HG03469 (cell line): ENCODE measurements around the gene SLC26A5.
"Not testable (repeated sequence)": the region's sequence is repeated elsewhere in the genome, so short reads cannot be mapped to it uniquely, and the experiment has no call there.

Experiments
- ATAC-seq: cut with Tn5 transposase; IDR thresholded peaks from one replicate; pipeline ENCODE4 v1.9.1; 2021; ENCODE audit warnings: mild to moderate bottlenecking, moderate library complexity, moderate number of reproducible peaks; ENCODE audit not compliant: unreplicated experiment

Gene SLC26A5, protein sequence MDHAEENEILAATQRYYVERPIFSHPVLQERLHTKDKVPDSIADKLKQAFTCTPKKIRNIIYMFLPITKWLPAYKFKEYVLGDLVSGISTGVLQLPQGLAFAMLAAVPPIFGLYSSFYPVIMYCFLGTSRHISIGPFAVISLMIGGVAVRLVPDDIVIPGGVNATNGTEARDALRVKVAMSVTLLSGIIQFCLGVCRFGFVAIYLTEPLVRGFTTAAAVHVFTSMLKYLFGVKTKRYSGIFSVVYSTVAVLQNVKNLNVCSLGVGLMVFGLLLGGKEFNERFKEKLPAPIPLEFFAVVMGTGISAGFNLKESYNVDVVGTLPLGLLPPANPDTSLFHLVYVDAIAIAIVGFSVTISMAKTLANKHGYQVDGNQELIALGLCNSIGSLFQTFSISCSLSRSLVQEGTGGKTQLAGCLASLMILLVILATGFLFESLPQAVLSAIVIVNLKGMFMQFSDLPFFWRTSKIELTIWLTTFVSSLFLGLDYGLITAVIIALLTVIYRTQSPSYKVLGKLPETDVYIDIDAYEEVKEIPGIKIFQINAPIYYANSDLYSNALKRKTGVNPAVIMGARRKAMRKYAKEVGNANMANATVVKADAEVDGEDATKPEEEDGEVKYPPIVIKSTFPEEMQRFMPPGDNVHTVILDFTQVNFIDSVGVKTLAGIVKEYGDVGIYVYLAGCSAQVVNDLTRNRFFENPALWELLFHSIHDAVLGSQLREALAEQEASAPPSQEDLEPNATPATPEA

DNA sequence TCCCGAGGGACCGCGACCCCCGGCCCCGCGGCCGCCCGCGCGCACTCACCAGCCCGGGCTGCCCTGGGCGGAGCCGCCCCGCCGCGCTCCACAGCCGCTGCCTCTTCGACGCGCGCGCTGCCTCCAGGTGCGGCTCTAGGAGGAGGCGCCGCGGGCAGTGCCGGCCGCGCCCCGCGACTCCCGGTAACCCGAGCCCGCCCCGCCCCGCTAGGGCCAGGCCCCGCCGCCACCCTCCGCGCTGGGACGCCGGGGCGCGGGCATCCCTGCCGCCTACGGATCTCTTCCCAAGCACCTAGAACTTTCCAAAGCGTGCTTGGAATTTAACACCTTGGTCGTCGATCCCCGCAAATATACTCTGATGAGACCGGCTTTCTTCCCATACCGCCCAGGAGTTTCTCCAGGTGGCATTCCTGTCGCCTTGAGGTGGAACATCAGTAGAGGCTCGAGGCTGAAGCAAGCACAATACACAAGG is at the start of gene SLC26A5:
SLC26A5 (minus strand) TSS at position 159 of the 472 bp plus-strand sequence. CDS start 24,693 bp downstream, outside the sequence.
- no peak for ATAC-seq

DNA sequence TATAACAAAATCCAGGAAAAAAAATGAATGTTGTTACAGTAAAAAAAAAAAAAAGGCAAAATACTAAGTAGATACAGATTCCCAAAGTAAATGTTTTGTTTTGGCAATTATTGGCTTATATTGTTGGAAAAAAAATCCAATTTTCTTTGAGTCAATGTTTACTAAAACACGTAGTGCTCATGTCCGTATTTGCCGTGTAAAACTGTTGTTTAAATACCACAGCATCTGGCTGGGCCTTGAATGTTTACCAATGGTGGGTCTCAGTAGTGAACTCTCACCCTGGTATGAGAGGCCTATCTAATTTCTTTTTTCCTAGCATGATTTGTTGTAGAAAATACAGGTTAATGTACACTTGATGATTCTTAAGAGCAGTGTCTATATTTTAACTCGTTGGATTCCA is 41.4 kb upstream of the SLC26A5 start:
- ATAC-seq, result no peak

DNA sequence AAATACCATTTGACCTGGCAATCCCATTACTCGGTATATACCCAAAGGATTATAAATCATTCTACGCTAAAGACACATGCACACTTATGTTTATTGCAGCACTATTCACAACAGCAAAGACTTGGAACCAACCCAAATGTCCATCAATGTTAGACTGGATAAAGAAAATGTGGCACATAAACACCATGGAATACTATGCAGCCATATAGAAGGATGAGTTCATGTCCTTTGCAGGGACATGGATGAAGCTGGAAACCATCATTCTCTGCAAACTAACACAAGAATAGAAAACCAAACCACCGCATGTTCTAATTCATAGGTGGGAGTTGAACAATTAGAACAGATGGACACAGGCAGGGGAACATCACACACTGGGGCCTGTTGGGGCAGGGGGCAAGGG is 40.9 kb upstream of the SLC26A5 start:
- not testable (repeated sequence) for ATAC-seq

GRCh38 chr7:103480771-103481170 is 34.8 kb upstream of the SLC26A5 start:
- no peak for ATAC-seq

GRCh38 chr7:103474956-103475355 is 28.9 kb upstream of the SLC26A5 start:
- no peak for ATAC-seq

GRCh38 chr7:103469095-103469948 is 23.3 kb upstream of the SLC26A5 start:
- no peak for ATAC-seq

DNA sequence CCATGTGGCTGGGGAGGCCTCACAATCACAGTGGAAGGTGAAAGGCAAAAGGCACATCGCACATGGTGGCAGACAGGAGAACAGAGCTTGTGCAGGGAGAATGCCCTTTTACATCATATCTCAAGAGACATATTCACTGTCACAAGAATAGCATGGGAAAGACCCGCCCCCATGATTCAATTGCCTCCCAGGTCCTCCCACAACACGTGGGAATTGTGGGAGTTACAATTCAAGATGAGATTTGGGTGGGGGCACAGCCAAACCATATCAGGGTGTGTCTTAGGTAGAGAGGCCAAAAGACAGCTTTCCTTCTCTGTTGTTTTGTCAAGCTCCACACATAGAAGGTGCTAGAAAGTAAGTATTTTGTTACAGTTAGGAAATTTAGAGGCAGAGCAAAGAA is 20.8 kb upstream of the SLC26A5 start:
- no peak for ATAC-seq

GRCh38 chr7:103462358-103462757 is 16.4 kb upstream of the SLC26A5 start:
- ATAC-seq, result no peak

- no peak for ATAC-seq
Observed at GRCh38 chr7:103447073-103447960, 1.3 kb upstream of the SLC26A5 start.

DNA sequence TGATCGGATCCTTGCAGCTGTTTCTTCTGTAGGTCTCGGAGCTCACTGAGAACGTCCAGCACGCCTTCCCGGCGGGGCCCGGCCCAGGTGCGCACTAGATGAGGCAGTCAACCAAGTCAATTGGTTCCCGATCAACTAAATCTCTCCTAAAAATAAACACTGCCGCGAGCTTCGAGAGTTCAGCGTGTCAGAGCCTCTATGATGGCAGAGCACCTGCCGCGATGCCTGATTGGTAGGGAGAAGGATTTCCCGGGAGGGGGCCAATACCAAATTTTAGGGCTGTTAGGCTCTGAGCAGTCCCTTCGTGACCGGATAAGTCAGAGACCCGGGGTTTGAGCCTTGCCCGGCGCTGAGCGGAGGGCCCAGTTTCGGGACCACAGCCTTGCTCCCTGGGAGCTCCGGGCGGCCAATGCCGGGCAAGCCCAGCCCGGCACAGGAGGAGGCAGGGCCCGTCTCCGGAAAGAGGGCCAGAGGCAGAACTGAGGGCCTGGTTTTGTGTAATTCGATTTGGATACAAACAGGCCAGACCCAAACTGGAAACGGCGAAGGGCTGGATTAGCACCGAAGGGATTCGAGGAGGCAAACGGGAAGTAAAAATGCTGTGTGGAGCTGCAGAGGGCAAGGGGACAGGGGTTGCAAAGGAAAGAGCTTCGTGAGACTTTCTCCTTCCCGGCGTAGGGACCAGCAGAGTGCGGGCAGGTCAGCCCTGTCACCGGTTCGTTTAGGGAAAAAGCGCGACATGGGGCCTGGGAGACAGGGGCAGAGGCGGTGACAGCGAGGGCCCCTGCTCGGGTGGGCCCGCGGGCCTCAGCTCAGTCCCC is 569 bp downstream of the SLC26A5 start:
- no peak for ATAC-seq

- ATAC-seq, result no peak
Observed at GRCh38 chr7:103439661-103440060, 6.3 kb downstream of the SLC26A5 start.

- no peak for ATAC-seq
Observed at GRCh38 chr7:103437623-103438022, 8.4 kb downstream of the SLC26A5 start.

- ATAC-seq, result no peak
Observed at GRCh38 chr7:103432712-103433111, 13.3 kb downstream of the SLC26A5 start.

GRCh38 chr7:103425177-103425576 is 20.8 kb downstream of the SLC26A5 start:
- no peak for ATAC-seq

DNA sequence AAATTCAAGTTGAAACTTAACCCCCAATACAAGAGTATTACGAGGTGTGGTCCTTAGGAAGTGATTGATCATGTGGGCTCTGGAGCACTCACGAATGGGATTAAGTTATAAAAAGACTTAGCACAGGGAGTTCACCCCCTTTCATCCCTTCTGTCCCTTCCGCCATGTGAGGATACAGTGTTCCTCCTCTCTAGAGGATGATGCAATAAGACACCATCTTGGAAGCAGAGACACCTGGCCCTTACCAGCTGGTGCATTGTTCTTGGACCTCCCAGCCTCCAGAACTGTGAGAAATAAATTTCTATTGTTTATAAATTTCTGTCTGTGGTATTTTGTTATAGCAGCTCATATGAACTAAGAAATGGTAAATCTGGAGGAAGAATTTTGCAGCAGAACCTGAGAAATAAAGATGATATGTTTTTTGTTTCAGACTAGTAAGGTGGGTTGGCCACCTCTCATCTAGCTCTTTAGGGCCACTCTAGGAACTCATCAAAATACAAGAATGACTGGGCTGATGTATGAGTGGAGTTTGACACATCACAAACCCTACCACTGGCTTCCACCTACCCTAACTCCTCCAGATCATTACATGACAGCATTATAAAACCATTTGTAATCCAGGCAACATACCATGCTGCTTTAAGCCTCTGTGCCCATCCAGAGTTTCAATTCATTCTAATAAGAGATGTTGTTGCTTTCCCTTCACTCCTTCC is 22.4 kb downstream of the SLC26A5 start:
- no peak for ATAC-seq

DNA sequence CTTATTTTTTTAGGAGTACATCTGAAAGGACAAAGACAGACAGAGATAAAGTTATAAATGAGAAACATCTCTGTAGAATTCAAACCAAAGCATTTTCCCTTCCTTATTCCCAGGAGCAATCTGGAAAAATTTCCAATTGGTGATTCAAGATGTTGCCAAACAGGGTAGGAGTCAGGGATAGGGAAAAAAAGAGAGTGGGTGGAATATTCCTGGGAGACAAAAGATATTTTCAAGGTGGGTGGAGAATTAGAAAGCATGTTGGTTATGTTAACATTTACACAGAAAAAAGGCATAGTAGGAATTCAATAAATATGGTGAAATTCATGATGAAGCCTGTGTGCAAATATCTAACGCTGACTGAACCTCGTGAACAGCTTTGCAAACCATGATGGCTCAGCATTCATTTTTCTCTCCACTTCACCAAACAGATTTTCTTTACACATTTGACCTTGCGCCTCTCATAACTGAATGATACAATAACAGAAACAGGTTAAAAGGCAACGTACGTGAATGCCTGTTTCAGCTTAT is 25.1 kb downstream of the SLC26A5 start:
- no peak for ATAC-seq

DNA sequence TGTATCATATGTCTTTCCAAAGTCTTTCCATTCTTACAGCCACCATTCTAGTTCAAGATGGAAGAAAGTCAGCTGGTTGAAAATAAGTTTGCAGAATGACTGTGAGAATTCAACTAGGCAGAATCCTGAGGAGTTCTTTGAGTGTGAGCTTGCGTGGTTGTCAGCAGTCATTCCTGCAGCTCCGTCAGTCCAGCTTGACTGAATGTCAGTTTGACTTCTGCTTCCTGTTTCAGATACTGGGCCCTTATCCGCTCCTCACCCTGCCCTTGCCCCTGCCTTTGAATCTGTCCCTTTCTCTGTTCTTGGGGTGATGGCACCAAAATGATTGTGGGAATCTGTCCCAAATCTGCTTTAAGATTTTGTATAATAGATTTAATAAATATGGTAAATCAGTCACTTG is 27.8 kb downstream of the SLC26A5 start:
- ATAC-seq, result no peak

DNA sequence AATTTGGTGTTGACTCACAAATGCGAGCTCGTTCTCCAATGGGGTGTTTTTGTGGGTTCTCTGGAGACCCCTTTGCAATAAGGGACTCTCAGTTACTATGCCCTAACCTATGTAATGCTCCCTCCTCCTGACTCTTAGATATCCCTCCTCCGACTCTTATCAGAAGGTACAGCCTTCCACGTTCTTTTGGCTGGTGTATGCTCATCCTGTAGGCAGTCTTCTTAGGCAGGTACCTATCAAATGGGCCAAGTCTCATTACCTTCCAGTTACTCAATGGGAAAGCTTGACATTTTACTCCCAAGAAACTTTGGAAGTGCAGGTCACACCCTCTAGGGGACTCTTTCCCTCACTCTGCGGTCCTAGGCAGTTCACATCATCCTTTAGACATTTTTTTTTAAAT is 32.6 kb downstream of the SLC26A5 start:
- no peak for ATAC-seq
